ENCODE data around the gene TTC34. TPM values are rescaled to one million over a fixed set of nuclear protein-coding genes. Genes with fewer than 3 reads are reported as not detected.

Gene TTC34
- total and polyA plus RNA-seq, 2 donors (not counting 1 experiment from before 2014, with no cell fraction given) = 0.05 to 0.17 TPM

GRCh38 chr1:2791027-2791760, 10.3 kb downstream of the TTC34 start:
- Histone ChIP-seq H3K9ac (ENCODE audit: insufficient read depth, low read length) (no peak overlapping the region), H3K4me3 (replicated peaks in 1 of 4; ENCODE audit: control extremely low read depth in 1 of 4, insufficient read depth in 1 of 4, low read depth in 3 of 4, low read length in 4 of 4) (no peak overlapping the region), H3K36me3 (ENCODE audit: control insufficient read depth, insufficient read depth, low read length) (no peaks in the 10 kb centered on the region), H4K20me1 (ENCODE audit: control insufficient read depth, extremely low read depth, insufficient read depth, low read length) (no peaks in the 10 kb centered on the region), H3K4me2 (ENCODE audit: extremely low read depth, insufficient read depth, low read length) (no peak overlapping the region), H3K27ac (ENCODE audit: insufficient read depth, low read length) (no peak overlapping the region), H2AFZ (ENCODE audit: low read length) (no peak overlapping the region), H3K4me1 (ENCODE audit: control insufficient read depth, extremely low read depth, insufficient read depth, low read length) (no peaks in the 10 kb centered on the region), H3K79me2 (ENCODE audit: control insufficient read depth, insufficient read depth, low read length) (no peaks in the 10 kb centered on the region), H3K27me3 (ENCODE audit: control insufficient read depth, insufficient read depth, low read length) (no peaks in the 10 kb centered on the region), H3K9me3 (ENCODE audit: control insufficient read depth, insufficient read depth, low read depth, low read length) (no peaks in the 10 kb centered on the region)
- TF ChIP-seq EZH2 (IDR thresholded peaks at IDR 0.05; ENCODE audit: low read length, missing control alignments) = no peak
- TF ChIP-seq CTCF (conservative IDR thresholded peaks at IDR 0.05 in 1 of 2, IDR thresholded peaks at IDR 0.05 in 1 of 2; ENCODE audit: low read depth in 1 of 2, low read length in 2 of 2) = no peak
- DNase-seq (ENCODE audit: low read depth in 2 of 2) = no peak

- H3K27me3 ChIP-seq (ENCODE audit: control insufficient read depth, insufficient read depth, low read length) = no peaks in the 10 kb centered on the region
- H3K4me2 ChIP-seq (ENCODE audit: extremely low read depth, insufficient read depth, low read length) = no peak overlapping the region
- no peak overlapping the region for H2AFZ ChIP-seq (ENCODE audit: low read length)
- no peaks in the 10 kb centered on the region for H3K4me1 ChIP-seq (ENCODE audit: control insufficient read depth, extremely low read depth, insufficient read depth, low read length)
- H3K9ac ChIP-seq (ENCODE audit: insufficient read depth, low read length) = no peak overlapping the region
- no peak overlapping the region for H3K4me3 ChIP-seq (replicated peaks in 1 of 4; ENCODE audit: control extremely low read depth in 1 of 4, insufficient read depth in 1 of 4, low read depth in 3 of 4, low read length in 4 of 4)
- no peaks in the 10 kb centered on the region for H4K20me1 ChIP-seq (ENCODE audit: control insufficient read depth, extremely low read depth, insufficient read depth, low read length)
- no peaks in the 10 kb centered on the region for H3K9me3 ChIP-seq (ENCODE audit: control insufficient read depth, insufficient read depth, low read depth, low read length)
- no peak overlapping the region for H3K27ac ChIP-seq (ENCODE audit: insufficient read depth, low read length)
- no peak for DNase-seq (ENCODE audit: low read depth in 2 of 2)
- no peaks in the 10 kb centered on the region for H3K79me2 ChIP-seq (ENCODE audit: control insufficient read depth, insufficient read depth, low read length)
- no peaks in the 10 kb centered on the region for H3K36me3 ChIP-seq (ENCODE audit: control insufficient read depth, insufficient read depth, low read length)
- no peak for TF ChIP-seq CTCF (conservative IDR thresholded peaks at IDR 0.05 in 1 of 2, IDR thresholded peaks at IDR 0.05 in 1 of 2; ENCODE audit: low read depth in 1 of 2, low read length in 2 of 2)
- TF ChIP-seq EZH2 (IDR thresholded peaks at IDR 0.05; ENCODE audit: low read length, missing control alignments) = no peak
These were observed 11.4 kb downstream of the TTC34 start for GRCh38 chr1:2789986-2790581.

- Histone ChIP-seq H3K4me1 (ENCODE audit: control insufficient read depth, extremely low read depth, insufficient read depth, low read length) (no peaks in the 10 kb centered on the region), H3K27ac (ENCODE audit: insufficient read depth, low read length) (no peak overlapping the region), H3K4me2 (ENCODE audit: extremely low read depth, insufficient read depth, low read length) (no peak overlapping the region), H3K79me2 (ENCODE audit: control insufficient read depth, insufficient read depth, low read length) (no peaks in the 10 kb centered on the region), H3K36me3 (ENCODE audit: control insufficient read depth, insufficient read depth, low read length) (no peaks in the 10 kb centered on the region), H4K20me1 (ENCODE audit: control insufficient read depth, extremely low read depth, insufficient read depth, low read length) (no peaks in the 10 kb centered on the region), H3K4me3 (replicated peaks in 1 of 4; ENCODE audit: control extremely low read depth in 1 of 4, insufficient read depth in 1 of 4, low read depth in 3 of 4, low read length in 4 of 4) (no peak overlapping the region), H3K27me3 (ENCODE audit: control insufficient read depth, insufficient read depth, low read length) (no peaks in the 10 kb centered on the region), H3K9ac (ENCODE audit: insufficient read depth, low read length) (no peak overlapping the region), H2AFZ (ENCODE audit: low read length) (no peak overlapping the region), H3K9me3 (ENCODE audit: control insufficient read depth, insufficient read depth, low read depth, low read length) (no peaks in the 10 kb centered on the region)
- no peak for TF ChIP-seq CTCF (conservative IDR thresholded peaks at IDR 0.05 in 1 of 2, IDR thresholded peaks at IDR 0.05 in 1 of 2; ENCODE audit: low read depth in 1 of 2, low read length in 2 of 2)
- no peak for TF ChIP-seq EZH2 (IDR thresholded peaks at IDR 0.05; ENCODE audit: low read length, missing control alignments)
- no peak for DNase-seq (ENCODE audit: low read depth in 2 of 2)
These were observed 12.1 kb downstream of the TTC34 start for GRCh38 chr1:2789164-2789985.

All from fibroblast of lung (primary cell).